Measurements from ENCODE around the gene LRMDA. TPM values are rescaled to one million over a fixed set of nuclear protein-coding genes. Genes with fewer than 3 reads are reported as not detected.

LRMDA gene
- total RNA-seq, 1 experiment from 2014 or later = 8.0 TPM

- DNase-seq (ENCODE audit: low read depth) = no peak
Measured at GRCh38 chr10:76022366-76022765, 590.9 kb downstream of the LRMDA start.

DNA sequence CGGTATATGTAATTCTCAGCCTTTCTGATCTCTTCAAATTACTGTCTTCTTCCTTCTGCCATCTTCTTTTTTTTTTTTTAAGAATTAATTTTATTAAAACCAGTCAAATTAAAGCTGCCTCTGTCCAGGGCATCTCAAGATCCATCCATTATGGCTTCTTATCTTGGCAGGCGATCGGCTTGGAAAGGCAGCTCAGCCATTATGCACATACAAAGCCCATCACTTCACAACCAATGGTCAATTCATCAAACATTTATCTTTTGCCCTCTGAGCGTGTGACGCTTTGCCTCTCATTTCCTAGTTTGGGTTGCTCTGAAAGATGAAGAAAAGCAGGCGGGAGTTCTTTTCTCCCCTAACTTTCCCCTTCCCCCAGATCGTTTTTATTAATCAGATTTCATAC, 591.6 kb downstream of the LRMDA start:
- no peak for DNase-seq (ENCODE audit: low read depth)

GRCh38 chr10:76024460-76025123, 593.2 kb downstream of the LRMDA start:
- DNase-seq (ENCODE audit: low read depth) = no peak

DNA sequence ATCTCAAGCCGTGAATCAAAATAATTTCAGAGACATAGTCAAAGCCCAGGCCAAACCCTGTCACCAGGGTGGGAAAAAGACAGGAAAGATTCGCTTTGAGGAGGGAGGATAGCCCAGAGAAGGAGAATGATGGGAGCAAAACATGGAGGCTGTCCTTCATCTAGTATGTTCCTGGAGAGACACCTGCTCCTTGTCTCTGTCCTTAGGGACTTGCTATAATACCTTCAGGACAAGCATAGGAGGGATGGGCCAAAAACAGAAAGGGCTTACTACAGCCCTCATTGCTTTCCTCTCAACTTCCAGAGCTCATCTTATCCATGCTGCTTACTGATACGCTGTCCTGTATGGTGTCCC, 593.7 kb downstream of the LRMDA start:
- no peak for DNase-seq (ENCODE audit: low read depth)

GRCh38 chr10:76026176-76026771, 594.9 kb downstream of the LRMDA start:
- no peak for DNase-seq (ENCODE audit: low read depth)

DNA sequence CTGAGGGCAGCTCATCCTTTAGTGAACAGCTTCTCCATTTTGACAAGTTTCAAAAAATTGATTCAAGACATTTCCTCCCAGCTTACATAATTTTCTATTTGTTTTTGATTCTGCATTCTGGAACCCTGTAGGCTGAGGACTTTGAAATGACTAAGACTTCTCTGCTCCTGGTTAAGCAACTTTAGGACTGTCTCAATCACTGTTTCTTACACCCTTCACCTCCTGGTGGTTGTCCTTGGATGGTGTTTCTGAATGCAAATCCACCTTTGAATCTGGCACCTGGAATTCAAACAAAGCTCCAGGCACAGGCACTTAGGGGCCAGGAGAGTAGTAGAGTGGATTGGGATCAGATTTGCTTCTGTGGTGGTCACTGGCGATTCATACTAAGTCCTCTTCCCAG, 595.5 kb downstream of the LRMDA start:
- DNase-seq (ENCODE audit: low read depth) = no peak

GRCh38 chr10:76029782-76030181, 598.4 kb downstream of the LRMDA start:
- no peak for DNase-seq (ENCODE audit: low read depth)

DNA sequence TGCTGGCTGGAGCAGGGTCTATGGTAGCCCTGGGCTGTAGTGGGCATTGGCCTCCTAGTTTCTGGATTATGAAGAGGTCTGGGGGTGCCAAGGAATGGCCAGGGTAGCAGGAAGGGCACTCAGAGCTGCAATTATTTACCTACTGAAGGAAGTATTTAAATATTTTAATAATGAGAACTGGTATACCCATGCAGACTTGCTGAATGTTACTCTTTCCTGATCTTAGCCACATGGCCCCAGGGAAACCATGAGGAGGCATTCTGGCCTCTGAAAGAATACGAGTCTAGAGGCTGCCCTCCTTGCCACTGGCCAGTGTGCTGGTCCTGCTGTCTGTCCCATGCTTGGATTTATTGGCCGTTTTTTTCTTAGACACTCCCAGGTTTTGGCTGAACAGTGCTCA, 599.7 kb downstream of the LRMDA start:
- DNase-seq (ENCODE audit: low read depth) = no peak

DNA sequence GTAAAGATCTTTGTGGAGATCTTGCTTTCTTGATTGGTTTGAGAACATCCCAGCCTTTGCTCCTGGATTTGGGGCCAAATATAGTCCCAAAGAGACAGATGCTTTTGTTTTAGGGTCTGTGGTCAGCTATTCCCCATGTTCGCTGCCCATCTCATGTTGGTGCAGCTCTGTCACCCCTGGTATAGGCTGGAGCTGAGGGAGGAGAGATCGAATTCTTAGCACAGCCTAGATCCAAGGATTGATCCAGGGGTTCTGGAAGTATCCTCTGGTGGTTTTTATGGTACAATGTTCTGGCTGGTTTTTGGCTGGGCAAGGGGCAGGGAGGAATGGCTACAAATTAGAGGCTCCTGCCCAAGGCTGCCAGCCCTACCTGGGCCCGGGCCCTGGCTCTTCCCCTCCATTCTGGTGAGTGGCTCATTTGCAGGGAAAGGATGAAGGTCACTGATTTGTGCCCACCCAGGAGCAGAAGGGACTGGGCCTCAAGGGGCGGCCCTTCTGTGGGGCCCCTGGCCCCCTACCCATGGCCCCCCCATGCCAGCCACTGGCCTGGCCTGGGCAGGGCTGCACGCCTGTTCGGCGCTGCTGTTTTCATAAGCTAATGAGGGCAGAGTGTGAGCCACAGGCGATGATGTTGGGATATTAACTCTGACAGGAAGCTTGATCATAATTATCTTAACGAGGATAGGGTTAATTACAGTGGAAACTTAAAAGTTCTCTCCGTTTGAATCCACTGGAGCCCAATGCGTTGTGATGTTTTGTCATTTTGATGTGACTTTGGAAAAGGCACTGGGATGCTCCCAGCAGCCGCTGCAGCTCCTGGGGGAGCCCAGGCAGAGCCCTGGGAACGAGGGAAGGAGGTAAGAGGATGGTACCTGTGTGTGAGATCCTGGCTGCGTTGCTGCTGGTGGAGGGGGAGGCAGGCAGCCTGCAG, 600.6 kb downstream of the LRMDA start:
- DNase-seq (ENCODE audit: low read depth) = no peak

GRCh38 chr10:76032700-76033039, 601.2 kb downstream of the LRMDA start:
- no peak for DNase-seq (ENCODE audit: low read depth)

DNA sequence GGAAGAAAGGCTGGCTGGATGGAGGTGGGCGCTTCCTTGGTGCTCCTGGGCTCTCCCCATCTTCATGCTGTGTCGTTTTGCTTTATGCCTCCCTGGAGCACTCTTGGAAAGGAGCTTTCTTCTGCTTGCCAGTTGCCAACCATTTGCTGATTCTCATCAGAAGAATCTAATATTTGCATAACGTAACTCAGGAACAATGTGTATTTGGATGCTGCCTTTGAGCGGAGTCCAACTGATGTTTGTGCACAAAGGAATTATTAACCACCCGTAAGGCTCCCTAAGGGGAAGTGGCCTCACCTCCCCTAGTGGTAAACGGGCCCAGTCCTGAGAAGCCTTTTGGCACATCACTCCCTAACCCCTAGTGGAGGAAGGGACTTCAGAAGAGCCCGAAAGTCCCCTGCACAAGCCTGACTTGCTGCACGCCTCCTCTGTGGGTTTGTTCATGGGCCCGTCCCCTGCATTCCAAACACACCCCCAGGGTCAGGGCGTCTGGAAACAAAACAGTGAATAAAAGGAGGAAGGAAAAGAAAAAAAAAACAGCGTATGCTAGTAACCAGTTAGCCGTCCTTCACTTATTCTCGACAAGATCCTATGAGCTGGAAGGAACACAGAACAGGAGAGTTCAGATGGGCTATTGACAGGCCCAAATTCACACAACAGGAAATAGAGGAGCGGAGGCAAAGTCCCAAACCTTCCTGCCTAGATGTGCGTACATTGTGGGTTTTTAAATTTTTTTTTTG, 602.2 kb downstream of the LRMDA start:
- DNase-seq (ENCODE audit: low read depth) = peak; percentile 75

DNA sequence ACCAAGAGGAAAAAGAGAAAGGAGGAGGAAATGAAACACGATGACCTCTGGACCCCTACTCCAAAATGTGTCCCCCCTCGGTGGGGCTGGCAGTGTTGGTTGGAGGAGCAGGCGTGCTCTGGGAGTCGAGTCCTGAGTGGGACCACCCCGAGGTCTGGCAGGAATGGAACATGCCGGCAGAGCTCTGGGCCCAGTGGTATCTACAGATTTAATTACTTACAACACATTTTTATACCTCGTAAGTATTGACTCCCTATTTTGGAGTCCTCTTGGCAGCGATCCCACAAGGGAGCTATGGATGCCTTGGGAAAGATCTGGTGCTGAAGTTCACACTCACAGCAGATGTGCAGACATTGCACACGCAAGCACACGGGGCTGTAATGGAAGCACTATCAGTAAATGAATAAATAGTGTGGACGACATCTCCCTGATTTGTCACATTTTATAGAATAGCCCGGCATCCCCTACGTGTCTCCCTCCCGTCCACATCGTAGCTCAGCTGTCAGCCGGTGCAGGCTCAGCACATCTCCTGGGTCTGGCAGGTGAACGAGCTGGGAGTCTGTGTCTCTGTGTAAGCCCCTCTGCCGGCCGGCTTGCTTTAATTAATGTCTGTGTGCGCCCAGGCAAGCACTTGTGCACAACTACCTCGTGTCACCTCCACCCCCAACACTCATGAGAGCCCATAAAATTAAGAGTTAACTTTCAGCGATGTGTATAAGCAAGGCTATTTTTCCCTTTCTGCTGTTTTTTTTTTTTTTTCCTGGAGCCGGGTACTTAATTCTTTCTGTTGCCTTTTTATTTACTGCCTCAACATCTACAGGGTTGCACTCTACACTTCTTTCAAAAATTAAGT, 603.2 kb downstream of the LRMDA start:
- no peak for DNase-seq (ENCODE audit: low read depth)

GRCh38 chr10:76035206-76036110, 604.0 kb downstream of the LRMDA start:
- DNase-seq (ENCODE audit: low read depth) = no peak

DNA sequence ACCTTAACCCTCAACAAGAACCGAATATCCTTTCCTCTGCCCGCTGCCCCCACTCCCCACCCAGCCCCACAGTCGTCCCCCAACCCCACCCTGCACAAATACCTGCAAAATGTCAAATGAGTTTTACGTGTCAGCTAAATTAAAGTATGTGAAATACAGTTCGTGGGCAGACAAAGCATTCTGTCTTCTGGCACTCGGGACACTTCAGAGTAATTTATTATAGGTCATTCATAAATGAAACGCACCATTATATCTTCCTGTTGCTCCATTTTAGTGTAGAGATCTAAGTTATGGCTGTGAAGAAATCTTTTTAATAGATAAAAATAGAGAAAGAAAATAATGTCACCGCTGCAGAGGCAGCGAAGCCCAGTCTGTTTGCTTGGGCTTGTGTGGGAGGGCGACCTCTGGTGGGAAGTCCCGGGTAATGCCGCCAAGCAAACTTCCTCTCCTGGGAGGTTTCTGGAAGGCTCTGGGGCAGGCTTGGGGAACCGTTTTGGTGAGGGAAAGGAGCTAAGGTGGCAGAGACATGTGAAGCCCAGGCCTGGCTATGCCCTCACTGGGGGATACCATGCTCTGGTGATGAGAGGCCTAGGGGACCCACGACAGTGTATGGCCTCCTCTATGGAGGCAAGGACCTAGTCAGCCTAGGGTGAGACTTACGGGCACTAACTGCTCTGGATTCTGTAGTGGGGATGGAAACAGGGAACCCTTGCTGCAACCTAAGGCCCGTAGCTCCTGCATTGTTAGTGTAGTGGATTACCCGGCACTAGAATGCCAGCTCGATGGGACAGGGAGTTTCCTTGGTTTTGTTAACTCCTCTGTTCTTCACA, 604.9 kb downstream of the LRMDA start:
- peak; percentile 57 for DNase-seq (ENCODE audit: low read depth)

DNA sequence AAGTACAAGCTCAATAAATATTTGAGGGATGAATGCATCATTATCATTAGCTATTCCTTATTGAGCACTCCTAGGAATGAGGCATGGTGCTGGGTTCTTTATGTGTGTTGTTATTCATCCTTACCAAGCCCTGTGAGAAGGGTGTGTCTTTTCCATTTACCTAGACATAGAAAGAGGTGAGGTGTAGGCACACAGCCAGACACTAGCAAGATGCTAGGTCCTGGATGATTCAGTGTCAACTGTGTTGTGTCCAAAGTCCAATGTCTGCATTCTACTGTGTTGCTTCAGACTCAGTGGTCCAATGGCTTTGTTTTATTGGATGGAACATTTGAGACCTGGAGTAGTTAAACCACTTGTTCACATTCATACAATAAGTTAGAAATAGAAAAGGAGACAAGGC, 605.5 kb downstream of the LRMDA start:
- no peak for DNase-seq (ENCODE audit: low read depth)

GRCh38 chr10:76037531-76038155, 606.2 kb downstream of the LRMDA start:
- DNase-seq (ENCODE audit: low read depth) = no peak

GRCh38 chr10:76038696-76039095, 607.3 kb downstream of the LRMDA start:
- no peak for DNase-seq (ENCODE audit: low read depth)

DNA sequence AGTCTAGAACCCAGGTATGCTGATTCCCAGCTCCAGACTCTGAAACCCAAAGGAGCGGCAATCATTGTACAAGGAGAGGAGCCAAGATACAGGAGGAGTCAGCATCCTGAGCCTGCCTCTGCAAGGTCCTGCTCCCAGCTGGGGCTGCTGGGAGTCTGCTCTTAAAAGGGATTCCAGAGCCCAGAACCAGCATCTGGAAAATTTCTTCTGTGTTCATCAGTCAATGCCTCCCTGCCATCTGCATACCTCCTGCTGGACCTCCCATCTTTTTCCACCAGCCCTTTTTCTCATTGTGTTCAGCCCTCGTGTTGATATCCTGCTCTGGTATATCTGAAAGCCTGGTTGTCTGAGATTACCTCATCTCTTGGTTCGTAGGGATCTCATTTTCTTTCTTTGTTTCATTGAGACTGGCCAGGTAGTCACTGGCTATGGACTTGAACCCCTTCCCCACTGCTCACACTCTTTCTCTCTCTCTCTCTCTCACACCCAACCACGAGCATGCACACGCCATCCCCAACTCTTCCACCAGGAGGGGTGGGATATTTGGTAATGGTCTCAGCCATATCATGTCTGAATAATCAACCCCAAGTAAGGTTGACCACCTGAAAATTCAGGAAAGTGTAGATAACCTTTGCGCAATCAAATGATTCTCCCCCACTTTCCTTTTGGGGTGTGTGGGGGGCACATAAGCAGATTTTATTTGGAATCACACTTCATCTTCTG, 608.8 kb downstream of the LRMDA start:
- no peak for DNase-seq (ENCODE audit: low read depth)

Data from M059J (cell line).